ENCODE data around the gene ARHGAP26.
"Not testable (repeated sequence)": the region's sequence is repeated elsewhere in the genome, so short reads cannot be mapped to it uniquely, and the experiment has no call there.

ARHGAP26 gene

GRCh38 chr5:142910128-142910527 is 140.0 kb downstream of the ARHGAP26 start:
- DNase-seq: no peak

- DNase-seq: no peak
Observed at GRCh38 chr5:142911170-142911569, 141.0 kb downstream of the ARHGAP26 start.

- DNase-seq: no peak
Observed at GRCh38 chr5:142911775-142912174, 141.6 kb downstream of the ARHGAP26 start.

GRCh38 chr5:142913728-142914338 is 143.7 kb downstream of the ARHGAP26 start:
- no peak for DNase-seq

- no peak for DNase-seq
Observed at GRCh38 chr5:142915038-142915437, 144.9 kb downstream of the ARHGAP26 start.

- DNase-seq: no peak
Observed at GRCh38 chr5:142915813-142916424, 145.7 kb downstream of the ARHGAP26 start.

GRCh38 chr5:142918959-142919635 is 148.9 kb downstream of the ARHGAP26 start:
- no peak for DNase-seq

GRCh38 chr5:142920849-142921612 is 150.9 kb downstream of the ARHGAP26 start:
- no peak for DNase-seq

GRCh38 chr5:142922223-142922952 is 152.2 kb downstream of the ARHGAP26 start:
- no peak for DNase-seq

- no peak for DNase-seq
Observed at GRCh38 chr5:142924135-142924883, 154.1 kb downstream of the ARHGAP26 start.

- no peak for DNase-seq
Observed at GRCh38 chr5:142925795-142926194, 155.6 kb downstream of the ARHGAP26 start.

- DNase-seq: no peak
Observed at GRCh38 chr5:142926549-142926948, 156.4 kb downstream of the ARHGAP26 start.

GRCh38 chr5:142928999-142929398 is 158.8 kb downstream of the ARHGAP26 start:
- not testable (repeated sequence) for DNase-seq

- no peak for DNase-seq
Observed at GRCh38 chr5:142929587-142929986, 159.4 kb downstream of the ARHGAP26 start.

- DNase-seq: no peak
Observed at GRCh38 chr5:142930395-142931110, 160.4 kb downstream of the ARHGAP26 start.

GRCh38 chr5:142931896-142932686 is 161.9 kb downstream of the ARHGAP26 start:
- no peak for DNase-seq

- DNase-seq: no peak
Observed at GRCh38 chr5:142934051-142934762, 164.0 kb downstream of the ARHGAP26 start.

GRCh38 chr5:142935014-142935413 is 164.8 kb downstream of the ARHGAP26 start:
- DNase-seq: no peak

- no peak for DNase-seq
Observed at GRCh38 chr5:142937374-142937773, 167.2 kb downstream of the ARHGAP26 start.
